Stimulated activated CD4-positive, alpha-beta T cell treated with anti-CD3 and anti-CD28 coated beads, Interleukin-15, amount 100 ng/mL, for 24 hours (primary cell): Measurements from ENCODE around the gene JADE1.
A peak's percentile ranks its signal among the peaks of the same experiment; 100 is the strongest.

Source experiments
- DNase-seq: peaks from one replicate; pipeline ENCODE4 v3.0.0-alpha.2; 2020

Gene JADE1

DNA sequence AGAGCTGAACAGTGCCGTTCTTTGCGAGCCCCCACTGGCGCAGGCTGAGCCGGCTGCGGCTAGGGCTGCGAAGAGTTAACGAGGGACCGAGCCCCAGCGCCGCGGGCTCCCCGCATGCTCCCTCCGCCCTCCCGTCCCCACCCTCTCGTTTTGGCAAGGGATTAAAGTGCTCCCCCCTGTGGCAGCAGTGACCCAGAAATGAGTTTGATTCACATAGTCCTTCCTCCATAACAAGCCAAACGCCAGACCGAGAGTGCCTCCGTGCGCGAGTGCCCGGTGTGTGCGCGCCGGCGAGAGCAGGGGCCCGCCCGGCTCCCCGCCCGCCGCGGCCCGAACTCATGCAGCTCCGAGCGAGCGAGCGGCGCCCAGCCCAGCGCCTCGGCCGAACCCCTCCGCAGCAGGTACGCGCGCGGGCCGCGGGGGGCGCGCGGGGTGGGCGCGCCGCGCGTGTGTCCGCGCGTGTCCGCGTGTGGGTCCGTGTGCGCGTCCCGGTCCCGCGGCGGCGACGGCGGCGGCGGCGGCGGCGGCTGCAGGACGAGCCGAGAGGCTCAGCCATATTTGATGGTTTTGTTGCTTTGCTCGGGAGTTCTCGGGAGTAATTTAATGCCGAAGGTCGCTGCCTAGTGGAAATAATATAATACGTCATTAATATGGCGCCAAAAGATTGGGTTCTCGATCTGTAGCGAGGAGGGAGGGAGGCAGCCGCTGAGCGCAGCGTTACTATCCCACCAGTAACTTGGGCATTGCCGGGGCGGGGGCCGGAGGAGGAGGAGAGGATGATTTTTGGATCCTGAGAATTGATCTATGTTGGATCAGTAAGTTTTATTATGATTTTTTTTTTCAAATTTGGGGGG lies at the start of gene JADE1:
Gene JADE1 (plus strand): TSS at position 224 of the 854 bp plus-strand sequence. CDS start 22,059 bp downstream, outside the sequence.
- peak; percentile 93 for DNase-seq

DNA sequence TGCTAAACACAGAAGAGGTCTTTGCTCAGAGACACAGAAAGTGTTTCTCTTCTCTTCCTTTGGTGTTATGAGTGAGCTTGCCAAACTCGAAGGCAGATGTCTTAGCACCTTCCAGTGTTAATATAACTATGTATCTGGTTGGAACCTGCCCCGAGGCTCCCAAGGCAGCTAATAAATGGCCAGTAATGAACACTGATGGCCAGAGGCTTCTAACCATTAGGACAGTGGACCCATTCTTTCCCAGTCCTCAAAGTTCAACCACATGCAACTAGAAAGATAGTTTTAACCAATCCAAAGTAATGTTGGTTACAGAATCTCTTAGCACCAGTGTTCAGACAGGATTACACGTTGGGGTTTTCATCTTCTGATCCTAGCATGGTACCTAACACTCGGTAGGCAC lies 42.7 kb upstream of the JADE1 start:
- no peak for DNase-seq

DNA sequence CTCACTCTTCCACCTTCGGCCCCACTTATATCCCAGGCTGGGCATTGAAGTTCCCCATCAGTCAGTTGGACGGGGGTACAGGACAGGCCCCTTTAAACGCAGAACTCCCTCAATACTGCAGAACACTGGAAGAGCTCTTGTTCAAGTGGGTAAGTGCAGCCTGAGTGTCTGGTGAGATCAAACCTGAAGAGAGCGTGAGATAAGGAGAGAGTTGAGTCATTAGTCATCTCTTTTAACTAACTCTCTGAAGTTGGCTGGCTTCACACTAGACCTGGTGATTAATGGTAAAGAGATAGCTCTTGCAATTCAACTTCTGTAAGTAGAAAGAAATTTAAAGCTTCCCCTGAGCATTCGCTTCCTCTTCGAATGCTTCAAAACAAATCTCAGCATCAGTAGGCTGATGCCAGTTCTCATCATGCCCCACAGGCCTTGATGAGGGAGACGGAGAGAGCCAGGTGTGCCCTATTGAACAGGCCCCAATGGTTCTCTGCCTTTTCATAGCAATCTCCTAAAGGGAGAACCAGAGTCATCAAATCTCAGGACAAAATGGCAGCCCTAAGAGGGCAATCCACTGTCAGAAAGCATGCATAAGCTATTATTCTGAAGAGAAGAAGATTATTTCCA lies 41.0 kb upstream of the JADE1 start:
- no peak for DNase-seq

DNA sequence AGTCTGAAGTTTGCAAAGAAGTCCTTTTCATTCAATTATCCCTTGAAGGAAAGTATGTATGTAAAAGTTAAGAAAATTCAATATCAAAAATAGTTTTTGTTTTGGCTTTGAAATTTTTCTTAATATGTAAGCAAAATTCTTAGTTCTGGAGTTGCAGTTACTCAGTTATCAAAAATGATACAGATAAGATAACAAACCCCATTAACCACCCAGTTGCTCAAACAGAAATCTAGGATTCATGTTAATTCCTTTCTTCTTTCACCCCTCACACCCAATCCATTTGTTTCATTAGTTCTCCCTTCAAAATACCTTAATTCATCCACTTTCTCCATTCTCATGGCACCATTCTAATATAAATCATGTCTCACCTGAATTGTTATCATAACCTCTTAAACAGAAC lies 40.5 kb upstream of the JADE1 start:
- DNase-seq: no peak

DNA sequence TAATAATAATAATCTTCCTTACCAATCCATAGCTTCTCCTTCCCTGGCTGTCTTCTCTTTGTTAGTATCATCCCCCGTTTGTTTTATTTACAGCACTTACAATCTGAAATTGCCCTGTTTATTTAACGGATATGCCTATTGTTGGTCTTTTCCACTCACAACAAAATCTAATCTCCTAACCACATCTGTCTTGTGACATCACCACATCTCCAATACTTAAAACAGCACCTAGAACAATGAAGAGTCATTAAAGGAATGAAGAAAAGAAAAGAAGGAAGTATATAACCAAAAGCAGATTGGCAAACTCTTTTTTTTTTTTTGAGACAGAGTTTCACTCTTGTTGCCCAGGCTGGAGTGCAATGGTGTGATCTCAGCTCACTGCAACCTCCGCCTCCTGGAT lies 38.7 kb upstream of the JADE1 start:
- no peak for DNase-seq

DNA sequence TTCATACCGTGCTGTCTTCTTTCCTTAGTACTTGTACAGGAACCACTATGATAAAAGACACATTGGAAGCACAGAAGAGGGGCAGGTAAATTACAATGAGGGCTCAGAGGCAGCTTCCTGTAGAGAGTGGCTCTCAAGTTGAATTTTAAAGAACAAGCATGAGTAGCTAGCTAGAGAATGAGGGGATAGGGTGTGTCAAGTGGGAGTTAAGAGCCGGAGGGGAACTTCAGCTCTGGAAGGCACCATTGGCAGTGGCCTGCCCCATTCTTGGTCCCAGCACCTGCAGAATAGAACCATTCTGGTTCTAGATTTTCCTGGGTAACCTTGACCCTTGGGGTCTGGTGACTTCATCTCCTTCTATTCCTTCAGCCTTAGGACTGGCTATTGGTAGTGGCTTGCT lies 34.0 kb upstream of the JADE1 start:
- no peak for DNase-seq

DNA sequence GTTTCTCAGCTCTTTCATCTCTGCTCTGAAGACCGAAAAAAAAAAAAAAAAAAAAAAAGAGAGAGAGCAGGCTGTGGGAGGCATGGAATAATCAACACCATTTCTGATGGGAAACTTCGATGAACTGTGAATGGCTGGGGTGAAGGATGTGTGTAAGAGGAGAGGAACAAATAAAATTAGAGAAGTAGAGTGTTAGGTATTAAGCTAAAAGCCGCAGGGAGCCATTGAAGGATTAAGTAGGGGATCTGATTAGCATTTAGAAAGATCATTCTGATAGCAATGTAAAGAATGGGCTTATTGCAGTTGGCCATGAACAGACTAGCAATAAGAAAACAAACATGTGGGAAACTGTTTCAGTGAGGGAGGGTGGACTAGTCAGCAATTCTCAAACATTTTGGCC lies 33.6 kb upstream of the JADE1 start:
- no peak for DNase-seq

DNA sequence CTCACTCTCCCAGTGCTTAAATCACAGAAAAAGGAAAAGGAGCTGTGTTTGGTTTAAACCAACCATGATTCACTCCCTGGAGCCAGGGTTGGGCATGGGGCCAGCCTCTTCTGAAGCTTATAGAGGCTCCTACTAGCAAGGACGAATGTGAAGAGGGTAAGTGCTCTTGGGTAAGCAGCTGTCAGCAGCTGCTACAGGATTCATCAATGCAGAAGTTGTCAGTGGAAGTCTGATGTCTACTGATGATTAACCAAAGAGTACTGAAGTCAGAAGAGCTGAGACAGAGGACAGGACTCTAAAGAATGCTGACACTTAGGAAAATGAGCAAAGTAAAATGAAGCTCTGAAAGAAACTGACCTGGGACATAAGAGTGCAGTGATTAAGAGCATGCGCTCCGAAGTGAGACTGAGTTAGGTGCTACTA lies 32.7 kb upstream of the JADE1 start:
- DNase-seq: no peak

DNA sequence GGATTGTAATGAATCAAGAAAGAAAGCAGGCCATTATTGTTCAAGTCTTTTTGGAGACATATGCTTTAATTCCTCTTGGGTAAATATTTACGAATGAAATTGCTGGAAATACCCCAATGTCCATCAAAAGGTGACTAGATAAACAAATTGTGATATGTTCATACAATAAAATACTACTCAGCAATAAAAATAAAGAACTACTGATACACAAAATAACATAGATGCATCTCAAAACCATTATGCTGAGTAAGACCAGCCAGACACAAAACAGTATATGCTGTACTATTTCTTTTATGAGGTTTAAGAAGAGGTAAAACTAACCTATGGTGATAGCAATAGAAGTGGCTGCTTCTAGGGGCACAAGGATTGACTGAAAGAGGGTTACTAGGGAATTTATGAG lies 28.8 kb upstream of the JADE1 start:
- no peak for DNase-seq

DNA sequence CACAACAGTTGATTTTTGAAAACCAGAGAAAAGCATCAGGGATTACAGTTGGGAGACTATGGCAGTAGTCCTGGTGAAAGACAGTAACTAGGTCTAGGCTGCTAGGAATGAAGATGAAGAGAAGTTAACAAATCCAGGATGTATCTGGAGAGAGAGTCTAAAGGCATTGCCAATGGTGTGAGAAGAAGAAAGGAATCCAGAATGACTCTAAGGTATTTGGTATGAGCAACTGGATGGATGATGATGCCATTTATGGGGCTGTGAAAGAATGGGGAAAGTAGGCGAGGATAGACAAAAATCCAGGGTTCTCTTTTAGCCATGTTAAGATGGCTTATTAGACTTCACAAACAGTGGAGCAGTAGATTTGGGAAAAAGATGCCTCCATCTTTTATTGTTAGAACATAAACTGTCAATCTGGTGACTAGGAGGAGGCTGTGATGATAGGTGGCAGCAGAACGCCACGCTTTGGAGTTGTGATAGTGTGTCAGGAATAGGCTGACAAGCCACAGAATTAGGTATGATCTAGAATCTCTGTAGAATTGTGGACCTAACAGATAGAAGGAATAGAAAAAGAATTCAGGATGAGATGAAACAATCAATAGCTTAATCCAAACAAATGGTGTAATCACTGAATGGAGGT lies 27.3 kb upstream of the JADE1 start:
- peak; percentile 49 for DNase-seq

DNA sequence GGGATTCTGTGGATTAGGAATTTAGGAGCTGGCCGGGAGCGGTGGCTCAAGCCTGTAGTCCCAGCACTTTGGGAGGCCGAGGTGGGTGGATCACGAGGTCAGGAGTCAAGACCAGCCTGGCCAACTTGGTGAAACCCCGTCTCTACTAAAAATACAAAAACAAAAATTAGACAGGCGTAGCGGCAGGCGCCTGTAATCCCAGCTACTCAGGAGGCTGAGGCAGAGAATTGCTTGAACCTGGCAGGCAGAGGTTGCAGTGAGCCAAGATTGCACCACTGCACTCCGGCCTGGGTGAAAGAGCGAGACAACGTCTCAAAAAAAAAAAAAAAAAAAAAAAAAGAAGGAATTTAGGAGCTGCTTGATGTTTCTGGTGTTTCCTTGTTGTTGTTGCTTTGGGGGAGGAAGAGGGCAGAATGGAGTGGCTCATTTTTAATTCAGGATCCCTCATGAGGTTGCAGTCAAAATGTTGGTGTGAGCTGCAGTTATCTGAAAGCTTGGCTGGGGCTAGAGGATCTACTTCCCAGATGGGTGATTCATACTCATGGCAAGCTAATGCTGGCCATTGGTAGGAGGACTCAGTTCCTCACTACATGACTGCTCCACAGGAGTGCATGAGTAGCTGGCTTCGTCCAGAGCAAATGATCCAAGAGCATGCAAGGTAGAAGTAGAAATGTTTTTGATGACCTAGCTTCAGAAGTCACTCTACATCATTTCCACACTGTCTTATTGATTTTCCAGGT lies 26.5 kb upstream of the JADE1 start:
- no peak for DNase-seq

DNA sequence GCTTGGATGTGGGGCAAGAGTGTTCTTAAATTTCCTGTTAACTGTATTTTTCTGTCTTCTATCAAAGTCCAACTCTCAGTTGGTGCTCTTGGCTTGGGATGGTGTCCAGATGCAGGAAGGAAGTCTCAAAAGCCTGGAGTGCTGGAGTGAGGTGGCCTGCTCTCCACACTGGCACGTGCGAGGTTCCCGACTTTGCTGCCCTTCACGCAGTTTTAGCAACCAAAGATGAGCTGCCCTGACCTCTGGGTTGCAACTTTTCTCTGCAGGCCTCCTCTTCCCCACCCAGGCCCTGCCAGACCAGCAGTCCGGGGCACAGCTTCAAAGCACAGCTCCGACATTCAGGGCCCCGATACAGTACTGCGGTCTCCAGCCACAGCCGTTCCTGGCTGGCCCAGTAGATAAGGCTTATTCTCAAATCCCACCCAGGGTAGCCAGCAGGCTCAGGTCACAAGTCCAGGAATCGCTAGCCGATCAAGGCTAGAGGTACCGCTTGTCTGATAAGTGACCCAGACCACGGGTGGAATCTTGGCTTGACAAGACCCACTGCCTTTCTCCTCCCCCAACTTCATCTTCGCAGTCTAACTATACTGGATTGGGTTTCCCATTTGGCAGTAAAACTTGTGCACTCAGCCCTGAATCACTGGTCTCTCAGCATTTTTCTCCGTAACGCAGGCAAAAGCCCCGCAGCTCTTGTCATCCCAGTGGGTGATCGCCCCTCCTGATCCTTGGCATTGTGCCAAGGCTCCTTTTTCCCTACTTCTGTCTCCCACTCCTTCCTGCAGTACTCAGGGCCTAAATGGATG lies 21.8 kb upstream of the JADE1 start:
- DNase-seq: no peak

DNA sequence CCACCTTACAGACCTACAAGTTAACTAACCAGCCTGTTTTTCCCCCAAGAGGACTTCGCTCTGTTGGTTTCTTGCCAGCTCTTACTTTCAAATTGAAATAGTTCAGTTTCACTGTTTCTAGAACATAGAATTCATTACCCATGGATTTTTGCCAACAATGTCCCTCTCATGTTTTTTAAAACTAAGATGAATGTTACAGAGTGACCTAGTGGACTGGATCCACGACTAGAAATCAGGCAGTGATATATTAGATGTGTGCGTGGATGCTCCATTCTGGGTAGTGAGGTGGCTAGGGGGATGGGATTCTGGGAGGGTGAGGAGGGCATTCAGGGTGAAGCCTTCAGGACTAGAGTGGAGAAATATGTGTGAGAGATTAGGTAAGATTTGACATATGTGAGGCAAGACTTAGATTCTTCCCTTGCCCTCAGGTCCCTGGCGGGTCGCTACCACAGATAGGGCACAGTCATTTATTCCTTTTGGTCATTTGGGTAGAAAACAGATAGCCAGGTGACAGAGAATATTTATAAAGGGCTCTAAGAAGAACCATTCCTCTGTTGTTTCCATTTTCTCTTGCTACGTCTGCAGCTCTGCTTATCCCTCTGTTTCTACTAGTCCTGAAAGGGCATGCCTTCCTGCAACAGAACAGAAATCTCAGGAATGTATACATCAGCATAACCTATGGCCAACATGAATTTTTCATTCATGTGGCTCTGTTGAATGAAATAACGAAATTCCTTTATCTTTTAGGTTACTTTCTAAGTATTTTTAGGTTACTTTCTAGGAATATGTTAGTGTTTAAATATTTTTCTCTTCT lies 15.4 kb upstream of the JADE1 start:
- no peak for DNase-seq

DNA sequence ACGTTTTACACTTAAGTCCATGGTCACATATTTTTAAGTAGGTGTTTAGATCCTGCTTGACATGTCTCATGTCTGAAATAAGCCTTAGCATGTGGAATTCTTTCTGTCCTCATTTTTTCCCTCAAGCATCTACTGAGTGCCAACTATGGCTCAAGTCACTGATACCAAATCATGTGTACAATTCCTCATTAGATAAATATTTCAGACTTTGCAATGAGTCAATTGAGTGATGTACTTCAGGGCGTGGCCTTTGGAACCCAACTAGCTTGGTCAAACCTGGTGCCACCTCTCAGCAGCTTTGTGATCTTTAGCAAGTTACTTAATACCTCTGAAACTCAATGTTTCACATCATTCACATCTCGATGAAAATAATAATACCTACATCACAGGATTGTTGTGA lies 12.6 kb upstream of the JADE1 start:
- no peak for DNase-seq

DNA sequence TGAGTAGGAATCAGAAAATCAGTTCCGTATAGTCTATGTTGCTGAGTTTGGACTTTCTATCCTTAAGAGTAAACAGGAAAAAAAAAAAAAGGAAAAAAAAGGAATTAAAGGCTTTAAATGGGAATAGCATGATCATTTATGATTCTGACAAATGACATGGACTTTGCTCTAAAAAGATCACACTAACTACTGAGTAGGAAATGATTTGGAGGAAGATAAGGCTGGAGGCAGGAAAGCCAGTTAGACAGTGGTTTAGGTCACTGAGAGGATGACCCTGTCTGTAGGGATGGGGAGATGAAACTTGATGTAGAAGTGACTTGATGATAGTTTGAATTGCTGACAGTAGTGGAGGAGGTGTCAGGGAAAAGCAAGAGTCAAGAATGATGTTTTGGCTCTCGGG lies 9.2 kb upstream of the JADE1 start:
- no peak for DNase-seq

DNA sequence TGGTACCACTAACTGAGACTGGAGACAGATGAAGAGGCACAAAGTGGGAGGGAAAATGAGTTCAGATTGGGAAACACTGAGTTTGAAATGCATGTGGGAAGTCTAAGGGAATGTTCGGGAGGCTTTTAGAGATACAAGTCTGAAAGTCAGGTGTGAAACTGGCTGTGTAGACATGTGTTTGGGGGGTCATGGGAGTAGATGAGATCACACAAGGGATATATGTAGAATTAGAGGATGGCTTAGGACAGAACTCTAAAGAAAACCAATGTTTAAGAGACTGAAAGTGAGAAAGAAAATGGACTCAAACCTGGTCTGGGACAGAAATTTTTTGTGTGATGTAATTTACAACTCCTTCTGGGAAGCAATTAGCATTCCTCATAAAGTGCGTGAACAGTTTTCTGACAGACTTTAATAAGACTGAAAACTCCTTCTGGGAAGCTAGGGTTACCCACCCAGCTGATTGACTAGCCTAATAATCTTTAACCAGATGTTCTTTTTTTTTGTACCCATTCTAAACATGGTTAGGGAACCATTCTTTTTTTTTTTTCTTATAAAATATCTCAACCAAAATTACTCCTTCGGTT lies 8.7 kb upstream of the JADE1 start:
- DNase-seq: no peak

DNA sequence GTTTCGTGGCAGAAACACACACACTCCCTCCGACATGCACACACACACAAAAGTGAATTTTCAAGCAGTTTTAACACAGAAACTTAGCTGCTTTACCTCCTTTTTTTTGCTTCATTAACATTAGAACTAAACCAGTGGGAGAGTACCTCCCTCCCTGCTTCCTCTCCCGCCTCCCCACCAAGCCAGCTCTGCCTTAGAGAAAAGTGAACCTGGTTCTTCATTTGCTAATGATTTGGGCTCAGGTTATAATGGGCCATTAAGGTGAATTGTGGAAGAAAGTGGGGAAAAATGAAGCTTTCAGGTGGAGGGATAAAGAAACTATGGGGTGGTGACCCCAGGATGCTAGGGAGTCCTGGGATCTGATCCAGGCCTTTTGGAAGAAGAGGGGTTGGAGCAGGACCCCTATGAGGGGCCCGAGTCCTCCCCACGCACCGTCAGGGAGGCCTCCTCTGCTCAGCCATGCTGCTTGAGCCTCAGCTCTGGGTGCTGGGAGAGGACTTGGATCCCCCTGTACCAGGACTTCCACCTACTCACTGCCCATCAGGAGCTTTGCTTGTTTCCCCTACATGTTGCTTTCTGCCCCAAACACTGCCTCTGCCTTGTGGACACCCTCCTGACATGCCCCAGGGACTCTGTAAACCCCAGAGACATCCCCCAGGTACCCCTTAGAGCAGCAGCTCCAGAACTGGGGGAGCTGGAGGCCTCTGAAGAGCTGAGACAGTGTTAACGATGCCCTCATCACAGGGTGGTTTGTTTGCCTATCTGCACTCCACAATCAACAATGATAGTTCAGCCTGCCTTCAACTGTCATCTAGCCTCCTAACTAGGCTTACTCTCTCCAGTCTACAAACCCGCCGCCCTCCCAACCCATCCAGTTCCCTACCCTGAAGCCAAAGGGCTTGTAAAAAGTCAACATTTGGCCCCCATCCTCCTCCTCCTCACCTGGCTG lies 6.5 kb upstream of the JADE1 start:
- DNase-seq: no peak

DNA sequence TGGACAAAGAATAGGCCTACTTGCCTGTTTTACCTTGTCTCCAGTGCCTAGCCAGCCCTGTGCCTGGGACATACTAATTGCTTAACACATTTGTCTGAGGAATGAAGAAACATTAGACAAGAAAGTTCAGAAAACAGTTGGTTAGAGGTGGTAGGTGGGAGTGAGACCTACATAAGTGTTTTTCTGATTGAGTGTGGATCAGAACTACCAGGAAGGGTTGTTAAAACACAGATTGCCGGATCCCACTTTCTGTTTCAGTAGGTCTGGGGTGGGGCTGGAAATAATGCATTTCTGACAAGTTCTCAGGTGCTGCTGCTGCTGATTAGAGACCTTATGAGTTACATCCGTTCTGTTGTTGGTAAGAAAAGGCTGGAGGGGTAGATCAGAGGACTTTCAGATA lies 5.7 kb upstream of the JADE1 start:
- DNase-seq: peak; percentile 36

DNA sequence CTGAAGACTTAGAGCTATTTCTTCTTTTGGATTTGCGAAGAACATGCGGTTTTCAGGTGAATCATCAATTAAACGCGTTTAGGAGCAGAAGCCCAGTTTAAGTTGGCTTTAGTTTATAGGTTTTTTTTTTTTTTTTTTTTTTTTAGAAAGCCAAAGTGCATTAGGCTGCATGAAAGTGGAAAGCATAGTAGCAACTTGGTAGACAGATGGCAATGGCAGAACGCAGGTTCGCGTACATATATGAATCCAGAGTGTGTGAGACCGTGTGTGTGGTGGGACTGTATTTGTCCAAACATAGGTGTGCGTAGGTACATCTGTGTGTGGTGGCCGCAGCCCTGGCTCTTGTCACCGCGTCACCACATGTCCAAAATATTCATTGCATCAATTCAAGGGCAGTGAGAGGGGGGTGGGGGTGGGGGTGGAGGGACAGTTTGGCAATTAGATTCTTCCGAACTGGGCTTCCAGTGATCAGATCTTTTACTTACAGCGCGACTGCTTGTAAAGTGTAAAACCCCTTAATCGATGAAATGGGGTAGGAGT lies 901 bp downstream of the JADE1 start:
- peak; percentile 39 for DNase-seq
